Gastrocnemius medialis (tissue), 4 donors: Measurements from ENCODE around the gene FYB2.

Source experiments
- CTCF ChIP-seq, 5 experiments: fragments of 450-650 bp in 3 of 5; fragments of 200-600 bp in 2 of 5; sonication (generic) in 2 of 5; IDR thresholded peaks in 4 of 5; conservative IDR thresholded peaks in 1 of 5; 1 replicate in 4 of 5; 2 replicates in 1 of 5; pipeline ENCODE4 v1.5.1; 2016 to 2019; ENCODE audit warnings: antibody characterized with exemption in 5 of 5, mild to moderate bottlenecking in 3 of 5, moderate library complexity in 3 of 5
- POLR2A ChIP-seq, 2 donors: fragments of 450-650 bp; IDR thresholded peaks; one replicate each; pipeline ENCODE4 v1.6.1; 2017; ENCODE audit warnings: antibody characterized with exemption in 2 of 2, mild to moderate bottlenecking in 2 of 2, moderate library complexity in 2 of 2

GRCh38 chr1:56835657-56836056, 16.5 kb upstream of the FYB2 start:
- TF ChIP-seq CTCF (IDR thresholded peaks at IDR 0.05 in 4 of 5, conservative IDR thresholded peaks at IDR 0.05 in 1 of 5) (no peak), POLR2A (IDR thresholded peaks at IDR 0.05) (no peak)
